Measurements from ENCODE around the gene ERVW-1.

GRCh38 chr7:92451645-92452044 lies 26.1 kb downstream of the ERVW-1 start:
- no peak for TF ChIP-seq POLR2A (IDR thresholded peaks at IDR 0.05)
- no peak for TF ChIP-seq CTCF (IDR thresholded peaks at IDR 0.05)

Measured in ovary (tissue), 3 donors.